ENCODE data around the gene ADGRG6. TPM values are rescaled to one million over a fixed set of nuclear protein-coding genes. Genes with fewer than 3 reads are reported as not detected.

The ADGRG6 gene
- total RNA-seq, 1 experiment from 2014 or later: 98.7 TPM

GRCh38 chr6:142380626-142381025, 78.8 kb downstream of the ADGRG6 start:
- Histone ChIP-seq H3K4me1 (peaks cover 47% of the 10 kb centered on the region), H3K36me3 (ENCODE audit: control insufficient read depth, insufficient read depth, low read length) (no peaks in the 10 kb centered on the region), H3K9me3 (no peaks in the 10 kb centered on the region), H3K27me3 (replicated peaks; ENCODE audit: control insufficient read depth, insufficient read depth, low read length) (no peaks in the 10 kb centered on the region), H3K4me3 (ENCODE audit: low read depth, low read length) (no peak overlapping the region)
- H3K27me3 Mint-ChIP-seq (ENCODE audit: insufficient read depth, unreplicated experiment): no peaks in the 10 kb centered on the region
- peaks cover 47% of the 10 kb centered on the region for H3K36me3 Mint-ChIP-seq (ENCODE audit: insufficient read depth, unreplicated experiment)
- no peak overlapping the region for H3K4me3 Mint-ChIP-seq (ENCODE audit: unreplicated experiment)
- ChIA-PET POLR2A (no interaction called here), CTCF (interaction anchor here (0.7 kb wide), 1 partner anchor 24 kb away, joined by 3 read pairs; no protein-coding TSS in a partner anchor)
- H3K4me1 Mint-ChIP-seq (ENCODE audit: low read depth, unreplicated experiment): peaks cover 49% of the 10 kb centered on the region
- BruUV-seq (replicated peaks): no TSS peak
- DNase-seq: no peak
- TF ChIP-seq, protein P1, sequence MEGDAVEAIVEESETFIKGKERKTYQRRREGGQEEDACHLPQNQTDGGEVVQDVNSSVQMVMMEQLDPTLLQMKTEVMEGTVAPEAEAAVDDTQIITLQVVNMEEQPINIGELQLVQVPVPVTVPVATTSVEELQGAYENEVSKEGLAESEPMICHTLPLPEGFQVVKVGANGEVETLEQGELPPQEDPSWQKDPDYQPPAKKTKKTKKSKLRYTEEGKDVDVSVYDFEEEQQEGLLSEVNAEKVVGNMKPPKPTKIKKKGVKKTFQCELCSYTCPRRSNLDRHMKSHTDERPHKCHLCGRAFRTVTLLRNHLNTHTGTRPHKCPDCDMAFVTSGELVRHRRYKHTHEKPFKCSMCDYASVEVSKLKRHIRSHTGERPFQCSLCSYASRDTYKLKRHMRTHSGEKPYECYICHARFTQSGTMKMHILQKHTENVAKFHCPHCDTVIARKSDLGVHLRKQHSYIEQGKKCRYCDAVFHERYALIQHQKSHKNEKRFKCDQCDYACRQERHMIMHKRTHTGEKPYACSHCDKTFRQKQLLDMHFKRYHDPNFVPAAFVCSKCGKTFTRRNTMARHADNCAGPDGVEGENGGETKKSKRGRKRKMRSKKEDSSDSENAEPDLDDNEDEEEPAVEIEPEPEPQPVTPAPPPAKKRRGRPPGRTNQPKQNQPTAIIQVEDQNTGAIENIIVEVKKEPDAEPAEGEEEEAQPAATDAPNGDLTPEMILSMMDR (IDR thresholded peaks at IDR 0.05; ENCODE audit: insufficient read depth in 1 of 2, low read depth in 1 of 2, low read length in 1 of 2, severe bottlenecking in 1 of 2, unreplicated experiment in 1 of 2): no peak
- H3K27ac Mint-ChIP-seq (ENCODE audit: unreplicated experiment): peak overlapping the region; percentile 42
- H3K9me3 Mint-ChIP-seq (ENCODE audit: unreplicated experiment): no peaks in the 10 kb centered on the region
- intact Hi-C loops (cut with micrococcal nuclease; ENCODE audit: unreplicated experiment): no loop called here

GRCh38 chr6:142381181-142381580, 79.4 kb downstream of the ADGRG6 start:
- CTCF ChIA-PET: interaction anchor here (0.7 kb wide), 1 partner anchor 25 kb away, joined by 3 read pairs; no protein-coding TSS in a partner anchor
- no peaks in the 10 kb centered on the region for H3K27me3 ChIP-seq (replicated peaks; ENCODE audit: control insufficient read depth, insufficient read depth, low read length)
- H3K36me3 ChIP-seq (ENCODE audit: control insufficient read depth, insufficient read depth, low read length): no peaks in the 10 kb centered on the region
- Mint-ChIP-seq H3K36me3 (ENCODE audit: insufficient read depth, unreplicated experiment) (peaks cover 47% of the 10 kb centered on the region), H3K27me3 (ENCODE audit: insufficient read depth, unreplicated experiment) (no peaks in the 10 kb centered on the region), H3K4me3 (ENCODE audit: unreplicated experiment) (no peak overlapping the region), H3K4me1 (ENCODE audit: low read depth, unreplicated experiment) (peaks cover 47% of the 10 kb centered on the region), H3K27ac (ENCODE audit: unreplicated experiment) (no peak overlapping the region), H3K9me3 (ENCODE audit: unreplicated experiment) (no peaks in the 10 kb centered on the region)
- H3K4me1 ChIP-seq: peaks cover 41% of the 10 kb centered on the region
- no TSS peak for BruUV-seq (replicated peaks)
- no peaks in the 10 kb centered on the region for H3K9me3 ChIP-seq
- POLR2A ChIA-PET: no interaction called here
- TF ChIP-seq, protein P1 (IDR thresholded peaks at IDR 0.05; ENCODE audit: insufficient read depth in 1 of 2, low read depth in 1 of 2, low read length in 1 of 2, severe bottlenecking in 1 of 2, unreplicated experiment in 1 of 2): no peak
- DNase-seq: no peak
- intact Hi-C loops (cut with micrococcal nuclease; ENCODE audit: unreplicated experiment): no loop called here
- no peak overlapping the region for H3K4me3 ChIP-seq (ENCODE audit: low read depth, low read length)

DNA sequence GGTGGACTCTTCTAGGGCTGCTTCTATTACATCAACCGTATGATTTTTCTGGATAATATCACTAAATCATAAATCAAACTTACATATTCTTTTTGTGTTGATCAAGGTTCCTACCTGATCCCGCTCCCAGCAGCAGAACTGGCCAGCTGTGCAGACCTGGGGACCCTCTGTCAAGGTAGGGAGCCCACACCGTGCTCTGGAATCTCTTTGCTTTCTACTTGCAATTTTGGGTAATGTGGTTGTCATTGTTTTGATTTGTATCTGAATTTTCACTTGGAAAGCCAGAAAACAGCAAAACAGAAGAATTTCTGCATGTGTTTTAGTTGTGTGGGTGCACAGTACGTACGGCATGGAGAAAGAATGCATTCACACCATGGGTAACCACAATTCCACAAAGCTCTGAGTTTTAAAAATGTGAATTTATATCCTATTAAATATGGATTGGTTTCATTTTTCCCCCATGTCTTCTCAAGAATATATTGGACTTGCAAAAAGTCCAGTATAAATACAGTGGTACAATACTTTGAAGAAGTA, 80.1 kb downstream of the ADGRG6 start:
- intact Hi-C loops (cut with micrococcal nuclease; ENCODE audit: unreplicated experiment): no loop called here
- Mint-ChIP-seq H3K27ac (ENCODE audit: unreplicated experiment) (no peak overlapping the region), H3K27me3 (ENCODE audit: insufficient read depth, unreplicated experiment) (no peaks in the 10 kb centered on the region)

More for the DNA sequence above, 80.1 kb downstream of the ADGRG6 start:
- H3K9me3 ChIP-seq: no peaks in the 10 kb centered on the region
- peaks cover 2% of the 10 kb centered on the region; the same call in 1 of the 2 replicates for H3K36me3 ChIP-seq (ENCODE audit: control insufficient read depth, insufficient read depth, low read length)
- no TSS peak for BruUV-seq (replicated peaks)
- TF ChIP-seq, protein P1 (IDR thresholded peaks at IDR 0.05; ENCODE audit: insufficient read depth in 1 of 2, low read depth in 1 of 2, low read length in 1 of 2, severe bottlenecking in 1 of 2, unreplicated experiment in 1 of 2): no peak
- ChIA-PET CTCF (no interaction called here), POLR2A (no interaction called here)
- no peak overlapping the region for H3K4me3 Mint-ChIP-seq (ENCODE audit: unreplicated experiment)
- peaks cover 40% of the 10 kb centered on the region for H3K4me1 Mint-ChIP-seq (ENCODE audit: low read depth, unreplicated experiment)
- DNase-seq: no peak
- H3K36me3 Mint-ChIP-seq (ENCODE audit: insufficient read depth, unreplicated experiment): peaks cover 53% of the 10 kb centered on the region
- no peaks in the 10 kb centered on the region for H3K27me3 ChIP-seq (replicated peaks; ENCODE audit: control insufficient read depth, insufficient read depth, low read length)
- H3K4me3 ChIP-seq (ENCODE audit: low read depth, low read length): no peak overlapping the region
- H3K9me3 Mint-ChIP-seq (ENCODE audit: unreplicated experiment): no peaks in the 10 kb centered on the region
- peaks cover 34% of the 10 kb centered on the region for H3K4me1 ChIP-seq

Measured in Caco-2 (cell line).